Keratinocyte (primary cell): ENCODE data around the gene LSM3. TPM values are rescaled to one million over a fixed set of nuclear protein-coding genes. Genes with fewer than 3 reads are reported as not detected.

Experiments used
- DNase-seq: peaks from one replicate; pipeline ENCODE4 v3.0.0-alpha.2; 2011; ENCODE audit warnings: low read depth, missing footprints, low spot score
- FAIRE-seq: peaks from 2 replicates; lab custom pipeline; 2011; peaks lifted over from hg19 to GRCh38; lab: Jason Lieb, UNC
- H2AFZ ChIP-seq: 2 replicates; pipeline ENCODE4 v1.6.0; 2012; ENCODE audit warnings: low read length, control low read depth, inconsistent platforms; ENCODE audit not compliant: control insufficient read depth
- H3K27ac ChIP-seq: 2 replicates; pipeline ENCODE4 v1.5.1; 2011; ENCODE audit warnings: low read length; ENCODE audit not compliant: control insufficient read depth, insufficient read depth
- H3K27me3 ChIP-seq: 3 replicates; pipeline ENCODE4 v1.6.0; 2011; ENCODE audit warnings: low read length; ENCODE audit not compliant: control insufficient read depth, insufficient read depth; ENCODE audit errors: extremely low read depth
- H3K36me3 ChIP-seq, 2 experiments: 2 replicates in 1 of 2; 3 replicates in 1 of 2; pipeline ENCODE4 v1.5.1; 2011; ENCODE audit warnings: low read length in 2 of 2, mild to moderate bottlenecking in 1 of 2; ENCODE audit not compliant: control insufficient read depth in 2 of 2, insufficient read depth in 2 of 2; ENCODE audit errors: extremely low read depth in 1 of 2
- H3K4me1 ChIP-seq: 3 replicates; pipeline ENCODE4 v1.5.1; 2011; ENCODE audit warnings: low read length; ENCODE audit not compliant: control insufficient read depth, insufficient read depth; ENCODE audit errors: extremely low read depth
- H3K4me2 ChIP-seq: 3 replicates; pipeline ENCODE4 v1.6.0; 2011; ENCODE audit warnings: low read depth, low read length; ENCODE audit not compliant: control insufficient read depth, insufficient read depth; ENCODE audit errors: extremely low read depth
- H3K4me3 ChIP-seq, 3 experiments: fragments of 200-600 bp in 1 of 3; sonication (generic) in 1 of 3; 2 replicates in 2 of 3; 3 replicates in 1 of 3; pipeline ENCODE4 v1.5.1; 2011 to 2016; ENCODE audit warnings: low read length in 3 of 3, mild to moderate bottlenecking in 3 of 3, control low read depth in 2 of 3, inconsistent platforms in 1 of 3, low read depth in 1 of 3, mixed read lengths in 1 of 3, mixed run types in 1 of 3, moderate library complexity in 1 of 3; ENCODE audit not compliant: control insufficient read depth in 2 of 3, insufficient read depth in 2 of 3; ENCODE audit errors: extremely low read depth in 1 of 3
- H3K79me2 ChIP-seq: 2 replicates; pipeline ENCODE4 v1.6.0; 2012; ENCODE audit warnings: low read length; ENCODE audit not compliant: control insufficient read depth, insufficient read depth
- H3K9ac ChIP-seq: 3 replicates; pipeline ENCODE4 v1.6.0; 2011; ENCODE audit warnings: low read length; ENCODE audit not compliant: control insufficient read depth, insufficient read depth; ENCODE audit errors: extremely low read depth
- H3K9me1 ChIP-seq: 3 replicates; pipeline ENCODE4 v1.6.0; 2011; ENCODE audit warnings: low read length; ENCODE audit not compliant: control insufficient read depth, insufficient read depth; ENCODE audit errors: extremely low read depth
- H3K9me3 ChIP-seq: 2 replicates; pipeline ENCODE4 v1.5.1; 2012; ENCODE audit warnings: low read depth, low read length; ENCODE audit not compliant: control insufficient read depth
- H4K20me1 ChIP-seq: 3 replicates; pipeline ENCODE4 v1.6.0; 2011; ENCODE audit warnings: low read length; ENCODE audit not compliant: control insufficient read depth, insufficient read depth; ENCODE audit errors: extremely low read depth
- CTCF ChIP-seq, 3 experiments: IDR thresholded peaks in 1 of 3; conservative IDR thresholded peaks in 1 of 3; optimal IDR thresholded peaks in 1 of 3; 2 replicates in 2 of 3; 3 replicates in 1 of 3; pipeline versions ENCODE3 to v1.5.1; 2011; ENCODE audit warnings: low read length in 3 of 3, mild to moderate bottlenecking in 3 of 3, moderate library complexity in 2 of 3, control low read depth in 1 of 3, inconsistent platforms in 1 of 3; ENCODE audit not compliant: insufficient read depth in 2 of 3; ENCODE audit errors: extremely low read depth in 1 of 3
- EZH2 ChIP-seq: IDR thresholded peaks from one replicate; pipeline ENCODE4 v1.6.1; 2012; ENCODE audit warnings: inconsistent platforms, mild to moderate bottlenecking, low read length, moderate library complexity
- dilution Hi-C: fragments of 300-500 bp; cut with MboI; formaldehyde crosslinking; loops from one replicate; pipeline ENCODE4 v1.7.0; 2020; ENCODE audit warnings: low sequenced_read_pairs; ENCODE audit not compliant: extremely low pct_ligation_motif_present
- polyA plus RNA-seq, 5 experiments: library from polyadenylated mRNA; depleted of rRNA in 3 of 5; stranded (reverse) in 3 of 5; stranded (forward) in 1 of 5; unstranded in 1 of 5; fragments of >200 nt; gene quantifications; 1 replicate in 1 of 5; 2 replicates in 3 of 5; 3 replicates in 1 of 5; pipeline versions ENCODE4 v1.2.1 to v1.2.3, GENCODE V29; 2011 to 2012; ENCODE audit warnings: missing spikeins in 2 of 5, low read depth in 1 of 5, low replicate concordance in 1 of 5

LSM3 gene
- polyA plus RNA-seq, 1 donor (not counting 4 experiments of a cell fraction or from before 2014, with no cell fraction given), result 26.1 TPM

- Histone ChIP-seq H3K79me2 (peaks cover 39% of the 10 kb centered on the region), H3K4me1 (peaks cover 40% of the 10 kb centered on the region), H3K27ac (no peak overlapping the region), H3K27me3 (no peaks in the 10 kb centered on the region), H4K20me1 (peaks cover 22% of the 10 kb centered on the region), H2AFZ (no peak overlapping the region), H3K9me1 (no peaks in the 10 kb centered on the region), H3K4me2 (no peak overlapping the region), H3K4me3 (no peak overlapping the region), H3K36me3 (peaks cover 67 to 83% of the 10 kb centered on the region in 2 experiments), H3K9me3 (no peaks in the 10 kb centered on the region), H3K9ac (no peak overlapping the region)
- TF ChIP-seq EZH2, result no peak
- TF ChIP-seq CTCF (optimal IDR thresholded peaks at IDR 0.05 in 1 of 3, IDR thresholded peaks at IDR 0.05 in 1 of 3, conservative IDR thresholded peaks at IDR 0.05 in 1 of 3; ENCODE audit: extremely low read depth in 1 of 3, insufficient read depth in 2 of 3, low read length in 3 of 3), result no peak
- FAIRE-seq (no peak), DNase-seq (no peak)
- dilution Hi-C loops, result no loop called here
These were observed 47.5 kb upstream of the LSM3 start for GRCh38 chr3:14131134-14131533.

GRCh38 chr3:14132120-14132519 is 46.5 kb upstream of the LSM3 start:
- H3K4me2 ChIP-seq, result no peak overlapping the region
- FAIRE-seq (no peak), DNase-seq (no peak)
- H3K9ac ChIP-seq, result no peak overlapping the region
- H3K9me1 ChIP-seq, result no peaks in the 10 kb centered on the region
- H3K79me2 ChIP-seq, result peaks cover 30% of the 10 kb centered on the region
- H3K4me3 ChIP-seq, result no peak overlapping the region
- H2AFZ ChIP-seq, result no peak overlapping the region
- peaks cover 41% of the 10 kb centered on the region for H3K4me1 ChIP-seq
- H4K20me1 ChIP-seq, result peaks cover 12% of the 10 kb centered on the region
- no peak overlapping the region for H3K27ac ChIP-seq
- H3K36me3 ChIP-seq, result peaks cover 69 to 85% of the 10 kb centered on the region in 2 experiments
- H3K9me3 ChIP-seq, result no peaks in the 10 kb centered on the region
- dilution Hi-C loops, result no loop called here
- H3K27me3 ChIP-seq, result no peaks in the 10 kb centered on the region
- TF ChIP-seq CTCF (optimal IDR thresholded peaks at IDR 0.05 in 1 of 3, IDR thresholded peaks at IDR 0.05 in 1 of 3, conservative IDR thresholded peaks at IDR 0.05 in 1 of 3; ENCODE audit: extremely low read depth in 1 of 3, insufficient read depth in 2 of 3, low read length in 3 of 3) (no peak), EZH2 (no peak)
